Right kidney (tissue), 1 donor: Measurements from ENCODE around the gene ZNF202.

Source experiments
- DNase-seq: peaks from one replicate; pipeline ENCODE4 v3.0.0-alpha.2; 2016

Gene ZNF202

DNA sequence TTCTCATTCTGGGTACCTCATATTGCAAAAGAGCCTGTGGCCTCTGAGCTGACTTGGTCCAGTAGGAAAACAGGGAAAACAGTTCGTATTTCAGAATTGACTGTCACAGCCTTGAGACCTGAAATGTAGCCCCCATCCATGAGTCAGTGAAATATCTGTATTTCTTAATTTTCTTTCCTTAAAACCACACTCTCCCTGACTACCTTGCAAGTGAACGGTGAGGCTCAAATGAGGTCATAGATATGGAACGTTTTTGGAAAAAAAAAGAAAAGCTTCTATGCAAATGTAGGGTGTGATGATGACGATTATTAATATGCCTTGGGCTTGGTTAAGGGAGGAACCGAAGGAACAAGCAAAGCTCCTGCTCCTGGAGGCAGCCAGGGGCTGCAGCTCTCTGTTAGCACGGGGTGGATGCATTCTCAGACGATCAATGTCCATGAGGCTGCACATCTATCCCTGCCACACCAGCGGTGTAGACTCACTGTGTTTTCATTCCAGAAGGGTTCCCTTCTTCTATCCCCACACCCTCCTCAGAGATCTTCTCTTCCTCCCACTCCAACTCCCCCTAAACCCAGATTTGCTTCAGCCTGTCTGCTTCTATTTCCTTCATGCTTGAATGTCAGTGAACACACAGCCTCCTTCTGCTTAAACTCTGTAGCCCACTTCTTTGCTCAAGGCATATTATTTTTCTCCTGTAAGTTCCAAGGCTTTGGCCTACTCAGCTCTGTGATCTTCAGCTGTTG, 57.9 kb downstream of the ZNF202 start:
- DNase-seq = no peak

GRCh38 chr11:123682696-123683410, 58.6 kb downstream of the ZNF202 start:
- DNase-seq = no peak

DNA sequence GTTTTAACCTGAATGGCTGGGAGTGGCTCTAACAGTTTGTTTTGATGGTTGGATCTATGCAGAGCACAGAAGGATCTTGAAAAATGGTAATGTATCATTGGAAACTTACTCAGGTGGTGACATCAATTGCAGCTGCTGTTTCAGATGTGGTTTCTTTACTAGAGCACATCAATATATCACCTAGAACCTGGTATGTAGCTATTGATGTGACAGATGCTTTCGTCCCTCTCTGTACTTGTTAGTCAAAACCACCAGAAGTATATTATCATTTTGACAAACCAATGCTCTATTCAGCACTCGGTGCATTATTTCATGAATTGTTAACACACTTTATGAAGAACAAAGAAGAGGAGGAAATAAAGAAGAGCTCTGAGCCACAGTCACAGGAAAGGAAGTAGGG, 60.4 kb downstream of the ZNF202 start:
- no peak for DNase-seq

DNA sequence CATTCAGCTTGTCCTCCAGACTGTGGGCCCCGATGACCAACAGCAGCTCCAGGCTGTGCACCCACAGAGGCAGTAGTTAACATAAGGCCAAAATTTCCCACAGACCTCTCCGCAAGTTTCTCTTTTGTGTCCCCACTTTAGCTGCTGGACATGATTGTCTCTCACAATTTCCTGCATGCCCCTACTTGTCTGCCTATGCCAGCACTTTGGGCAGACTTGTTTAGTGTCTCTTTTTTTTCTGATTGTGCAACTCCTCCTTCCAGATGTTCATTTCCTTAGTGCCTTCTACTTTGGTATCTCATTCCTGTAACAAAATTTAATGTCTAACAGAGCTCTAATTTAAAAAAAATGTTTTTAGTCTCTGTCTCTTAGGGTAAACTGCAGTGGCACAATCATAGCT, 63.2 kb downstream of the ZNF202 start:
- no peak for DNase-seq

- no peak for DNase-seq
Measured at GRCh38 chr11:123677510-123677909, 64.0 kb downstream of the ZNF202 start.

GRCh38 chr11:123674297-123674696, 67.2 kb downstream of the ZNF202 start:
- no peak for DNase-seq
